AG09309 (cell line): ENCODE results near the gene TMX3.
A peak's percentile ranks its signal among the peaks of the same experiment; 100 is the strongest.

ENCODE experiments used
- DNase-seq: peaks from one replicate; pipeline ENCODE4 v3.0.0-alpha.2; 2010; ENCODE audit warnings: low read depth
- H3K4me3 ChIP-seq: 2 replicates; pipeline ENCODE4 v1.5.1; 2011; ENCODE audit warnings: mild to moderate bottlenecking, low read depth, low read length, moderate library complexity; ENCODE audit not compliant: control insufficient read depth
- CTCF ChIP-seq: IDR thresholded peaks from 2 replicates; pipeline ENCODE4 v1.5.1; 2011; ENCODE audit warnings: mild to moderate bottlenecking, low read depth, low read length, inconsistent platforms; ENCODE audit not compliant: insufficient read depth, control insufficient read depth; ENCODE audit errors: missing control alignments

TMX3 gene

GRCh38 chr18:68740966-68741365 is 26.1 kb upstream of the TMX3 start:
- DNase-seq: no peak
- no peak for TF ChIP-seq CTCF
- no peak overlapping the region for H3K4me3 ChIP-seq

- DNase-seq: no peak
- no peak overlapping the region for H3K4me3 ChIP-seq
- no peak for TF ChIP-seq CTCF
These were observed 24.6 kb upstream of the TMX3 start for GRCh38 chr18:68739462-68739861.

- no peak overlapping the region for H3K4me3 ChIP-seq
- DNase-seq: no peak
- TF ChIP-seq CTCF: no peak
These were observed 23.7 kb upstream of the TMX3 start for GRCh38 chr18:68738564-68738963.

DNA sequence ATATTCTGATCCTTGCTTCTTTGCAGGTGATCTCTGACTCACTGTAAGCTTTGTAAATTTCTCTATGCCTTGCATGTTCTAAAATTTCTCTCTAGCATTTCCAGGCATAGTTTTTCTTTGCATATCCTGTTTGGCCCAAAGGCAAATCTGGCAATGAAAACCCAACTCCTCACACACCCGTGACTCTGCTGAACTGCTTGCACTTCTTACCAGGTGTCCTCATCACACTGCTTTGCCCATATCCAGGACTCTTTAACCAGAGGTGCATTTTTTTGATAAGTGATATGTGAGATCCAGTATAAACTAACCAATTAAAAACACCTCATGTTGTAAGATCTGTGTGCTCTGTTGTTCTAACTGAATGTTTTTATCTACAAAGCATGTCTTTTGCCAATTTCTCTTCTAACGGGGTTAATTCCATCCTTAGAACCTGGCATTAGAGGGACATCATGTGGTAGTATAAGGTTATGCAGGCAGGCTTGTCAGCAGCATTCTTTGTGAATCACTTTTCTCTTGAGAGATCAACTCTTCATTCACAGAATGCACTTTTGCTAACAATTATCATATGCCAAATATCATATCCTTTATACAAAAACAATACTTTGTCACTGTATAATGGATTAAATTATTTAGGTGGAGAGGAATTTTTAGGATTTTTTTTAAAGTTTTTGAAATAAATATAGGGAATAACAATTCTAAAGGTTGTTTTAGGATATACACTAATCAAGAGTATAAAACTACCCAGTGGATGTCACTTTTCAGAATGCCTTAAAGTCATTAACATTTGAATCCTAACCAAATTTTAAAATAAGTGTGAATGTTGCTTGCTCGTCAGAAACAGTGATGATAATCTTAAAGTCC is 20.8 kb upstream of the TMX3 start:
- peak; percentile 49 for DNase-seq
- peak; percentile 86 for TF ChIP-seq CTCF
- H3K4me3 ChIP-seq: no peak overlapping the region

- no peak for TF ChIP-seq CTCF
- DNase-seq: no peak
- no peak overlapping the region for H3K4me3 ChIP-seq
These were observed 19.4 kb upstream of the TMX3 start for GRCh38 chr18:68734308-68734707.

DNA sequence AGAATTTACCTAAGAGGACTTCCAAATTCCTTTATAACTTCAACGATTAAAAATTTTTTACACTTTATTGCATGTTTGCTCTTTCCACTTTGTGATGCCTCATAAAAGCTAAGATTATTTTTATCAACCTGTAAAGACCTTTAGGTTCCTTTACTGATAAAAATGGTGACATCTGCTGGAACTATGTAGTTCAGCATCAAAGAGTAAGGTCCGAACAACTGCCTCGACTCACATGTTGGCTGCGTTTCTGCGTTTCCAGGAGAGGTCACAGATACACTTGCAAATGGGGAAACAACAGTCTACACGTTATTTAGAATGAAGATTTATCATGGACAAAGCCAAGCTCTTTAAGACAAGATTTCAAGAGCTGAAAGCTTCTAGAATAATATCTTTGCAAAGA is 18.8 kb upstream of the TMX3 start:
- no peak for DNase-seq

More for the DNA sequence above, 18.8 kb upstream of the TMX3 start:
- no peak overlapping the region for H3K4me3 ChIP-seq
- TF ChIP-seq CTCF: no peak
